Esophagus squamous epithelium (tissue), 4 donors: Measurements from ENCODE around the gene POC1A.

Experiments used
- POLR2A ChIP-seq, 4 donors: fragments of 450-650 bp; IDR thresholded peaks; one replicate each; pipeline ENCODE4 v1.6.1; 2017; ENCODE audit warnings: antibody characterized with exemption in 4 of 4, mild to moderate bottlenecking in 4 of 4, moderate library complexity in 3 of 4
- TF ChIP-seq, protein P1 (sequence below), 6 experiments: fragments of 450-650 bp in 4 of 6; fragments of 200-600 bp in 2 of 6; sonication (generic) in 2 of 6; IDR thresholded peaks; one replicate each; pipeline ENCODE4 v1.5.1; 2016 to 2019; ENCODE audit warnings: antibody characterized with exemption in 6 of 6, mild to moderate bottlenecking in 4 of 6, moderate library complexity in 4 of 6

GRCh38 chr3:52055537-52056351 is 98.5 kb downstream of the POC1A start:
- TF ChIP-seq, protein P1, sequence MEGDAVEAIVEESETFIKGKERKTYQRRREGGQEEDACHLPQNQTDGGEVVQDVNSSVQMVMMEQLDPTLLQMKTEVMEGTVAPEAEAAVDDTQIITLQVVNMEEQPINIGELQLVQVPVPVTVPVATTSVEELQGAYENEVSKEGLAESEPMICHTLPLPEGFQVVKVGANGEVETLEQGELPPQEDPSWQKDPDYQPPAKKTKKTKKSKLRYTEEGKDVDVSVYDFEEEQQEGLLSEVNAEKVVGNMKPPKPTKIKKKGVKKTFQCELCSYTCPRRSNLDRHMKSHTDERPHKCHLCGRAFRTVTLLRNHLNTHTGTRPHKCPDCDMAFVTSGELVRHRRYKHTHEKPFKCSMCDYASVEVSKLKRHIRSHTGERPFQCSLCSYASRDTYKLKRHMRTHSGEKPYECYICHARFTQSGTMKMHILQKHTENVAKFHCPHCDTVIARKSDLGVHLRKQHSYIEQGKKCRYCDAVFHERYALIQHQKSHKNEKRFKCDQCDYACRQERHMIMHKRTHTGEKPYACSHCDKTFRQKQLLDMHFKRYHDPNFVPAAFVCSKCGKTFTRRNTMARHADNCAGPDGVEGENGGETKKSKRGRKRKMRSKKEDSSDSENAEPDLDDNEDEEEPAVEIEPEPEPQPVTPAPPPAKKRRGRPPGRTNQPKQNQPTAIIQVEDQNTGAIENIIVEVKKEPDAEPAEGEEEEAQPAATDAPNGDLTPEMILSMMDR (IDR thresholded peaks at IDR 0.05) = peak in 2 of 6 experiments; percentile 19 to 24
- TF ChIP-seq POLR2A (IDR thresholded peaks at IDR 0.05) = no peak
